Esophagus muscularis mucosa (tissue), 4 donors: ENCODE results near the gene GHRL. TPM values are rescaled to one million over a fixed set of nuclear protein-coding genes. Genes with fewer than 3 reads are reported as not detected.

Experiments
- DNase-seq: peaks from one replicate; pipeline ENCODE4 v3.0.0-alpha.2; 2017; ENCODE audit errors: extremely low spot score
- H3K27ac ChIP-seq, 4 donors: fragments of 200-600 bp; sonication (generic); replicated peaks in 1 of 4; 1 replicate in 3 of 4; 2 replicates in 1 of 4; pipeline ENCODE4 v1.5.1; 2016 to 2019; ENCODE audit warnings: mild to moderate bottlenecking in 1 of 4
- H3K27me3 ChIP-seq, 4 donors: fragments of 200-600 bp; sonication (generic); one replicate each; pipeline versions ENCODE4 v1.5.1 to v1.6.0; 2016 to 2019
- H3K36me3 ChIP-seq, 4 donors: fragments of 200-600 bp; sonication (generic); one replicate each; pipeline ENCODE4 v1.5.1; 2016 to 2019
- H3K4me1 ChIP-seq, 4 donors: fragments of 200-600 bp; sonication (generic); one replicate each; pipeline ENCODE4 v1.5.1; 2016 to 2019
- H3K4me3 ChIP-seq, 4 donors: fragments of 200-600 bp; sonication (generic); 1 replicate in 2 of 4; 2 replicates in 2 of 4; pipeline ENCODE4 v1.5.1; 2016 to 2019; ENCODE audit warnings: mild to moderate bottlenecking in 4 of 4, moderate library complexity in 1 of 4
- H3K9me3 ChIP-seq, 4 donors: fragments of 200-600 bp; sonication (generic); 1 replicate in 3 of 4; 2 replicates in 1 of 4; pipeline ENCODE4 v1.5.1; 2016 to 2019
- EP300 ChIP-seq: sonication (generic); formaldehyde crosslinking; IDR thresholded peaks from one replicate; pipeline ENCODE4 v1.6.1; 2017; ENCODE audit warnings: antibody characterized with exemption
- POLR2A ChIP-seq: fragments of 450-650 bp; IDR thresholded peaks from one replicate; pipeline ENCODE4 v1.6.1; 2017; ENCODE audit warnings: antibody characterized with exemption, moderate library complexity, mild to moderate bottlenecking, low read depth
- POLR2AphosphoS5 ChIP-seq, 2 donors: sonication (generic); formaldehyde crosslinking; IDR thresholded peaks; one replicate each; pipeline ENCODE4 v1.6.1; 2017; ENCODE audit warnings: antibody characterized with exemption in 2 of 2
- WGBS: methylation state at CpG from one replicate; pipeline ENCODE4 v1.1.5; 2018; 5-methylcytosine and 5-hydroxymethylcytosine counted together
- intact Hi-C: fragments of 100-400 bp; cut with DNase I; formaldehyde crosslinking; loops from one replicate; pipeline ENCODE4 v1.15.1; 2023
- total RNA-seq, 4 donors: library from RNA; depleted of rRNA; stranded (reverse); fragments of >200 nt; gene quantifications; one replicate each; pipeline versions ENCODE4 v1.1.0 to v1.2.1, GENCODE V29; 2016
- TF ChIP-seq, protein P1 (sequence below), 3 experiments: fragments of 200-600 bp in 2 of 3; fragments of 450-650 bp in 1 of 3; sonication (generic) in 2 of 3; IDR thresholded peaks; one replicate each; pipeline ENCODE4 v1.5.1; 2017 to 2019; ENCODE audit warnings: antibody characterized with exemption in 3 of 3, mild to moderate bottlenecking in 2 of 3, moderate library complexity in 1 of 3

Gene GHRL
- total RNA-seq, 4 donors from 2014 or later = 0.40 TPM; not detected in 3

DNA sequence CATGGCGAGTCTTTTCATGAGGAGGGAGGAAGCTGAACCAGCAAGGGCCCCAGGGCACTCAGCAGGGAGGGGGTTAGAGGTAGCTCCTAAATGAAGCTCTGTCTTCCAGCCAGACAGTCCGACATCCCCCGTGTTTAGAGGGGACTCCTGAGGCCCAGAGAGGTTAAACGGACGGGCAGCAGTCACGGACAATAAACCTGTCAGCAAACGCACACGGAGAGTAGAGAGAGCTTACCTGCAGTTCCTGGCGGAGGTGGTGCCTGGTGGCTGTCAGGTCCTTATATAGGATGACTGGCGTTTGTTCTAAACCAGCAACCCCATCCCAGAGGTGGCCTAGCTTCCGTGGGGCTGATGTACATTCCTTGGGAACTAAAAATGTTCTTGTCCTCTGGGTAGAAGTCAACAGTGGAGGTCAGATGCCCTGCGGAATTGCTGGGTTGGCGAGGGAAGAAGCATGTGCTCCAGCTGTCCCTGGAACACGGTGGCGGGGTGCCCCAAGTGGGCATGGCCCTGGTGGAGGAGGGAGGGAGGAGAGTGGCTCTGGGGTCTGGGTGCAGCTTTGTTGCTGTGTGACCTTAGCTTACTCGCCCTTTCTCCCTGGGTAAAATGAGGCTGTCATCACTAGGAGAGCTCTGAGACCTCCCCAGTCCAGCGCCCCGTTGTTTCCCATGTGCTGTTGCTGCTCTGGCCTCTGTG lies 2.1 kb downstream of the GHRL start:
- no peak overlapping the region for H3K27ac ChIP-seq
- intact Hi-C loops = no loop called here
- no peak overlapping the region for H3K4me3 ChIP-seq
- peaks cover 3 to 81% (median 56%) of the 10 kb centered on the region in 4 donors for H3K36me3 ChIP-seq
- H3K27me3 ChIP-seq = no peaks in the 10 kb centered on the region
- DNase-seq = no peak
- peaks cover 0 to 7% (median 3%) of the 10 kb centered on the region in 4 donors for H3K4me1 ChIP-seq
- 88% methylated on average over 10 of the region's 18 CpGs for WGBS
- TF ChIP-seq, protein P1, sequence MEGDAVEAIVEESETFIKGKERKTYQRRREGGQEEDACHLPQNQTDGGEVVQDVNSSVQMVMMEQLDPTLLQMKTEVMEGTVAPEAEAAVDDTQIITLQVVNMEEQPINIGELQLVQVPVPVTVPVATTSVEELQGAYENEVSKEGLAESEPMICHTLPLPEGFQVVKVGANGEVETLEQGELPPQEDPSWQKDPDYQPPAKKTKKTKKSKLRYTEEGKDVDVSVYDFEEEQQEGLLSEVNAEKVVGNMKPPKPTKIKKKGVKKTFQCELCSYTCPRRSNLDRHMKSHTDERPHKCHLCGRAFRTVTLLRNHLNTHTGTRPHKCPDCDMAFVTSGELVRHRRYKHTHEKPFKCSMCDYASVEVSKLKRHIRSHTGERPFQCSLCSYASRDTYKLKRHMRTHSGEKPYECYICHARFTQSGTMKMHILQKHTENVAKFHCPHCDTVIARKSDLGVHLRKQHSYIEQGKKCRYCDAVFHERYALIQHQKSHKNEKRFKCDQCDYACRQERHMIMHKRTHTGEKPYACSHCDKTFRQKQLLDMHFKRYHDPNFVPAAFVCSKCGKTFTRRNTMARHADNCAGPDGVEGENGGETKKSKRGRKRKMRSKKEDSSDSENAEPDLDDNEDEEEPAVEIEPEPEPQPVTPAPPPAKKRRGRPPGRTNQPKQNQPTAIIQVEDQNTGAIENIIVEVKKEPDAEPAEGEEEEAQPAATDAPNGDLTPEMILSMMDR (IDR thresholded peaks at IDR 0.05) = no peak
- TF ChIP-seq EP300 = no peak
- H3K9me3 ChIP-seq = no peaks in the 10 kb centered on the region

- no peak overlapping the region for H3K27ac ChIP-seq
- DNase-seq = no peak
- no peaks in the 10 kb centered on the region for H3K9me3 ChIP-seq
- TF ChIP-seq, protein P1 (IDR thresholded peaks at IDR 0.05) = no peak
- TF ChIP-seq EP300 = no peak
- no peak for TF ChIP-seq POLR2AphosphoS5 (IDR thresholded peaks at IDR 0.05)
- no peak for TF ChIP-seq POLR2A
- peaks cover 0 to 7% (median 3%) of the 10 kb centered on the region in 4 donors for H3K4me1 ChIP-seq
- H3K27me3 ChIP-seq = no peaks in the 10 kb centered on the region
- H3K4me3 ChIP-seq = no peak overlapping the region
- H3K36me3 ChIP-seq = peaks cover 0 to 77% (median 55%) of the 10 kb centered on the region in 4 donors
- intact Hi-C loops = no loop called here
- WGBS = 87% methylated on average over 8 of the region's 9 CpGs
These were observed 2.9 kb downstream of the GHRL start for GRCh38 chr3:10289787-10290355.

DNA sequence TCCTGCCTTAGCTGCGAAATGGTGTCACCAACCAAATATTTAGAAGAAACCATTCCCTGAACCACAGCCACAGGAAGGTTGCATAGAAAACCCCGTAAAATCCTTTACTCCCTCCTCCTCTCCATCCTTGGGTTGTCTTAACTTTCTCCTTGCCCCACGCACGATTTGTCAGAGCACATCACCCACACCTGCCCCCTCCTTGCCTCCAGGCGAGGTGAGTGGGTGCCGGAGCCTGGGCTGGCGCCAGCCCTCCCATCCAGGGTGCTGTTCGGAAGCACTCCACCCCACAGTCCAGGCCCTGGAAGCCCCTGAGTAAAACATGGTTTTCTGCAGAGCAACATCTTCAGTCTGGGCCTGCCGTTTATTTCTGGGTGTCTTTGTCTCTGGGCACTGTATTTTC lies 3.7 kb downstream of the GHRL start:
- Histone ChIP-seq H3K4me3 (no peak overlapping the region), H3K36me3 (peaks cover 0 to 78% (median 55%) of the 10 kb centered on the region in 4 donors), H3K27ac (no peak overlapping the region), H3K27me3 (no peaks in the 10 kb centered on the region), H3K9me3 (no peaks in the 10 kb centered on the region), H3K4me1 (peaks cover 0 to 7% (median 3%) of the 10 kb centered on the region in 4 donors)
- no peak for DNase-seq
- intact Hi-C loops = no loop called here
- 86% methylated on average over 9 of the region's 9 CpGs for WGBS
- TF ChIP-seq POLR2AphosphoS5 (IDR thresholded peaks at IDR 0.05) (no peak), POLR2A (no peak), EP300 (no peak)
- TF ChIP-seq, protein P1 (IDR thresholded peaks at IDR 0.05) = no peak

DNA sequence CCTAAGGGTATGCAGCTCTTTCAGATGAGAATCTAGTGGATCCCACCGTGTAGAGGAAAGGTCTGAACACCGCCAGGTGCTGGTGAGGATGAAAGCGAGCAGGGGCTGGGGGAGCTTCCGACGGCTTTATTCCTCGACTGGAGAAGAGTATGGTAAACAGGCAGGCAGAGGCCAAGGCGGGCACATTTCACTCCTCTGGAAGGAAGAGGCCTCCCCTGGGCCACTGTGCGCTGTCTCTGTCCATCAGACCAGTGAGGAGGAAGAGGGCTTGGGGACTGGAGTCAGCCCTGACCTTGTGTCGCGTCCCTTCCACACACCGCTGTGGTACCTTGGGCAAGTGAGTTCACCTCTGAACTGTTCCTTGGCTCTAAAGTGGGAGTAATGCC lies 4.2 kb downstream of the GHRL start:
- H3K9me3 ChIP-seq = no peaks in the 10 kb centered on the region
- no peak for DNase-seq
- no peaks in the 10 kb centered on the region for H3K27me3 ChIP-seq
- H3K36me3 ChIP-seq = peaks cover 0 to 80% (median 57%) of the 10 kb centered on the region in 4 donors
- intact Hi-C loops = no loop called here
- TF ChIP-seq, protein P1 (IDR thresholded peaks at IDR 0.05) = no peak
- TF ChIP-seq EP300 (no peak), POLR2A (no peak), POLR2AphosphoS5 (IDR thresholded peaks at IDR 0.05) (no peak)
- WGBS = 97% methylated on average over 11 of the region's 11 CpGs
- no peak overlapping the region for H3K27ac ChIP-seq
- H3K4me1 ChIP-seq = peaks cover 0 to 9% (median 4%) of the 10 kb centered on the region in 4 donors
- H3K4me3 ChIP-seq = no peak overlapping the region
